H9 (cell line): Measurements from ENCODE around the gene MAN1A2. TPM values are rescaled to one million over a fixed set of nuclear protein-coding genes. Genes with fewer than 3 reads are reported as not detected.

Source experiments
- DNase-seq: peaks from one replicate; pipeline ENCODE4 v3.0.0-alpha.2; 2017
- H2AFZ ChIP-seq: one replicate; pipeline ENCODE4 v1.6.1; 2013; ENCODE audit warnings: mild to moderate bottlenecking, low read length, control low read depth, moderate library complexity
- H2AK5ac ChIP-seq: 2 replicates; pipeline ENCODE4 v1.6.1; 2013; ENCODE audit warnings: low read length, control low read depth, mixed read lengths; ENCODE audit not compliant: insufficient read length
- H2BK120ac ChIP-seq: one replicate; pipeline ENCODE4 v1.6.1; 2013; ENCODE audit warnings: low read depth, mild to moderate bottlenecking, low read length, control low read depth, inconsistent platforms; ENCODE audit not compliant: poor library complexity, severe bottlenecking
- H2BK12ac ChIP-seq: 2 replicates; pipeline ENCODE4 v1.6.1; 2013; ENCODE audit warnings: low read length, control low read depth, mixed read lengths, low read depth; ENCODE audit not compliant: insufficient read length
- H2BK15ac ChIP-seq: 2 replicates; pipeline ENCODE4 v1.6.1; 2013; ENCODE audit warnings: low read depth, low read length, control low read depth
- H2BK20ac ChIP-seq: one replicate; pipeline ENCODE4 v1.6.1; 2013; ENCODE audit warnings: low read depth, mild to moderate bottlenecking, low read length, control low read depth, inconsistent platforms; ENCODE audit not compliant: poor library complexity, severe bottlenecking
- H2BK5ac ChIP-seq: 2 replicates; pipeline ENCODE4 v1.6.1; 2013; ENCODE audit warnings: low read length, control low read depth, mixed read lengths; ENCODE audit not compliant: insufficient read length
- H3K14ac ChIP-seq: 2 replicates; pipeline ENCODE4 v1.6.1; 2013; ENCODE audit warnings: low read length, control low read depth; ENCODE audit not compliant: insufficient read depth
- H3K18ac ChIP-seq: 2 replicates; pipeline ENCODE4 v1.6.1; 2013; ENCODE audit warnings: low read depth, mild to moderate bottlenecking, mixed read lengths, low read length, control low read depth; ENCODE audit not compliant: insufficient read length
- H3K23ac ChIP-seq: 2 replicates; pipeline ENCODE4 v1.6.1; 2013; ENCODE audit warnings: low read length, control low read depth, mixed read lengths, low read depth; ENCODE audit not compliant: insufficient read length
- H3K23me2 ChIP-seq: 2 replicates; pipeline ENCODE4 v1.6.1; 2013; ENCODE audit warnings: low read depth, mild to moderate bottlenecking, mixed read lengths, low read length, control low read depth; ENCODE audit not compliant: insufficient read length, poor library complexity, severe bottlenecking
- H3K27ac ChIP-seq: 2 replicates; pipeline ENCODE4 v1.5.1; 2013; ENCODE audit warnings: low read length, control low read depth, mixed read lengths, low read depth; ENCODE audit not compliant: insufficient read length
- H3K27me3 ChIP-seq: 2 replicates; pipeline ENCODE4 v1.6.1; 2013; ENCODE audit warnings: low read length, control low read depth, inconsistent platforms; ENCODE audit not compliant: insufficient read depth
- H3K4ac ChIP-seq: 2 replicates; pipeline ENCODE4 v1.6.1; 2013; ENCODE audit warnings: low read depth, mild to moderate bottlenecking, control low read depth, inconsistent platforms, low read length, moderate library complexity
- H3K4me1 ChIP-seq: 2 replicates; pipeline ENCODE4 v1.6.1; 2013; ENCODE audit warnings: low read length, control low read depth, inconsistent platforms; ENCODE audit not compliant: insufficient read depth
- H3K4me2 ChIP-seq: 2 replicates; pipeline ENCODE4 v1.6.1; 2013; ENCODE audit warnings: low read length, control low read depth, mixed read lengths; ENCODE audit not compliant: insufficient read length, insufficient read depth
- H3K56ac ChIP-seq: 2 replicates; pipeline ENCODE4 v1.6.1; 2013; ENCODE audit warnings: low read depth, mild to moderate bottlenecking, mixed read lengths, low read length, control low read depth; ENCODE audit not compliant: insufficient read length
- H3K79me1 ChIP-seq: 2 replicates; pipeline ENCODE4 v1.6.1; 2013; ENCODE audit warnings: low read depth, mild to moderate bottlenecking, moderate library complexity, low read length, control low read depth, inconsistent platforms; ENCODE audit not compliant: insufficient read depth, poor library complexity, severe bottlenecking
- H3K79me2 ChIP-seq: 2 replicates; pipeline ENCODE4 v1.6.1; 2013; ENCODE audit warnings: low read length, control low read depth, inconsistent platforms; ENCODE audit not compliant: insufficient read depth
- H3K9ac ChIP-seq: 2 replicates; pipeline ENCODE4 v1.6.1; 2013; ENCODE audit warnings: low read length, control low read depth, mixed read lengths; ENCODE audit not compliant: insufficient read length; ENCODE audit errors: extremely low read depth
- H3K9me3 ChIP-seq: one replicate; pipeline ENCODE4 v1.6.1; 2013; ENCODE audit warnings: low read depth, low read length, inconsistent platforms; ENCODE audit not compliant: control insufficient read depth
- H3T11ph ChIP-seq: one replicate; pipeline ENCODE4 v1.6.1; 2013; ENCODE audit warnings: mild to moderate bottlenecking, low read length, control low read depth, inconsistent platforms
- H4K20me1 ChIP-seq: one replicate; pipeline ENCODE4 v1.6.1; 2013; ENCODE audit not compliant: control insufficient read depth, insufficient read length, insufficient read depth
- H4K5ac ChIP-seq: 2 replicates; pipeline ENCODE4 v1.6.1; 2013; ENCODE audit warnings: low read depth, mild to moderate bottlenecking, mixed read lengths, low read length, control low read depth; ENCODE audit not compliant: insufficient read length
- H4K8ac ChIP-seq: replicated peaks from 2 replicates; pipeline ENCODE4 v1.6.1; 2013; ENCODE audit warnings: low read length, control low read depth, mixed read lengths, low read depth; ENCODE audit not compliant: insufficient read length
- H4K91ac ChIP-seq: 2 replicates; pipeline ENCODE4 v1.6.1; 2013; ENCODE audit warnings: low read depth, mild to moderate bottlenecking, moderate library complexity, mixed read lengths, low read length, control low read depth; ENCODE audit not compliant: insufficient read length
- H3K27ac Mint-ChIP-seq, 3 experiments: 2 replicates in 2 of 3; 3 replicates in 1 of 3; pipeline ENCODE4 v1.8.0; 2020 to 2021; ENCODE audit warnings: mixed read lengths in 3 of 3, mild to moderate bottlenecking in 1 of 3, moderate library complexity in 1 of 3
- H3K27me3 Mint-ChIP-seq: 2 replicates; pipeline ENCODE4 v1.8.0; 2021; ENCODE audit warnings: low read depth, mild to moderate bottlenecking, moderate library complexity, mixed read lengths
- H3K36me3 Mint-ChIP-seq, 3 experiments: 2 replicates in 2 of 3; 3 replicates in 1 of 3; pipeline ENCODE4 v1.8.0; 2020 to 2021; ENCODE audit warnings: low read depth in 3 of 3, mixed read lengths in 3 of 3; ENCODE audit not compliant: insufficient read depth in 1 of 3
- H3K4me1 Mint-ChIP-seq, 2 experiments: 2 replicates each; pipeline ENCODE4 v1.8.0; 2020; ENCODE audit warnings: mixed read lengths in 2 of 2
- H3K4me3 Mint-ChIP-seq, 2 experiments: 2 replicates in 1 of 2; 3 replicates in 1 of 2; pipeline ENCODE4 v1.8.0; 2020 to 2021; ENCODE audit warnings: mild to moderate bottlenecking in 2 of 2, mixed read lengths in 2 of 2, moderate library complexity in 1 of 2
- H3K9me3 Mint-ChIP-seq, 2 experiments: 2 replicates in 1 of 2; 3 replicates in 1 of 2; pipeline ENCODE4 v1.8.0; 2020; ENCODE audit warnings: mild to moderate bottlenecking in 2 of 2, mixed read lengths in 2 of 2, moderate library complexity in 1 of 2
- CTCF ChIP-seq: fragments of 200-600 bp; sonication (generic); conservative IDR thresholded peaks from 3 replicates; pipeline ENCODE4 v1.8.0; 2021; ENCODE audit warnings: antibody characterized with exemption, mild to moderate bottlenecking
- total RNA-seq: library from RNA; stranded (reverse); gene quantifications from 2 replicates; pipeline ENCODE4 v1.2.1, GENCODE V29; 2021

Gene MAN1A2
- total RNA-seq, 1 experiment from 2014 or later, result 24.0 TPM

- Histone ChIP-seq H2AK5ac (no peak overlapping the region), H3T11ph (no peak overlapping the region), H4K91ac (no peak overlapping the region)
These were observed 34.5 kb downstream of the MAN1A2 start for GRCh38 chr1:117401761-117402160.

More at GRCh38 chr1:117401761-117402160, 34.5 kb downstream of the MAN1A2 start:
- no peaks in the 10 kb centered on the region for H3K9me3 ChIP-seq
- H2BK12ac ChIP-seq, result no peak overlapping the region
- H3K23ac ChIP-seq, result no peak overlapping the region
- H4K5ac ChIP-seq, result no peak overlapping the region
- H3K4ac ChIP-seq, result no peak overlapping the region
- H2BK20ac ChIP-seq, result no peak overlapping the region
- no peak overlapping the region for H3K27ac Mint-ChIP-seq
- H4K20me1 ChIP-seq, result no peaks in the 10 kb centered on the region
- H3K27me3 Mint-ChIP-seq, result no peaks in the 10 kb centered on the region
- H3K4me1 Mint-ChIP-seq, result no peaks in the 10 kb centered on the region
- no peaks in the 10 kb centered on the region for H3K23me2 ChIP-seq
- H3K56ac ChIP-seq, result no peak overlapping the region
- peaks cover 13 to 14% of the 10 kb centered on the region in 2 experiments; a peak in 4 of 5 replicates for H3K9me3 Mint-ChIP-seq
- no peaks in the 10 kb centered on the region for H3K4me1 ChIP-seq
- peaks cover 14 to 28% (median 26%) of the 10 kb centered on the region in 3 experiments for H3K36me3 Mint-ChIP-seq
- no peak overlapping the region for H2AFZ ChIP-seq
- no peaks in the 10 kb centered on the region for H3K79me1 ChIP-seq
- no peak overlapping the region for H2BK5ac ChIP-seq
- no peak overlapping the region for H4K8ac ChIP-seq
- no peak overlapping the region for H2BK15ac ChIP-seq
- no peaks in the 10 kb centered on the region for H3K27me3 ChIP-seq
- no peak overlapping the region for H3K4me2 ChIP-seq
- no peak overlapping the region for H3K4me3 Mint-ChIP-seq
- no peak overlapping the region for H2BK120ac ChIP-seq
- H3K14ac ChIP-seq, result no peak overlapping the region
- no peak overlapping the region for H3K9ac ChIP-seq
- H3K27ac ChIP-seq, result no peak overlapping the region
- H3K18ac ChIP-seq, result no peak overlapping the region
- no peak for TF ChIP-seq CTCF
- H3K79me2 ChIP-seq, result no peaks in the 10 kb centered on the region
- DNase-seq, result no peak
